MG63 (cell line): Measurements from ENCODE around the gene TTC8. TPM values are rescaled to one million over a fixed set of nuclear protein-coding genes. Genes with fewer than 3 reads are reported as not detected.
A peak's percentile ranks its signal among the peaks of the same experiment; 100 is the strongest.
"Not testable (repeated sequence)": the region's sequence is repeated elsewhere in the genome, so short reads cannot be mapped to it uniquely, and the experiment has no call there.

ENCODE experiments used
- DNase-seq: peaks from one replicate; pipeline ENCODE4 v3.0.0-alpha.2; 2020
- H3K27me3 ChIP-seq: fragments of 250-450 bp; sonication (Bioruptor Pico); 2 replicates; pipeline ENCODE4 v1.5.1; 2020; ENCODE audit warnings: mild to moderate bottlenecking, moderate library complexity
- H3K36me3 ChIP-seq: fragments of 250-450 bp; sonication (Bioruptor Pico); 2 replicates; pipeline ENCODE4 v1.5.1; 2020; ENCODE audit warnings: mild to moderate bottlenecking, moderate library complexity
- H3K4me3 ChIP-seq: fragments of 250-450 bp; sonication (Bioruptor Pico); 2 replicates; pipeline ENCODE4 v1.5.1; 2020; ENCODE audit warnings: mild to moderate bottlenecking, moderate library complexity
- H3K9me3 ChIP-seq: fragments of 250-450 bp; sonication (Bioruptor Pico); 2 replicates; pipeline ENCODE4 v1.5.1; 2020; ENCODE audit warnings: mild to moderate bottlenecking, moderate library complexity
- total RNA-seq: library from RNA; depleted of rRNA; stranded (reverse); fragments of >200 nt; shearing (Covaris generic); gene quantifications from 2 replicates; pipeline ENCODE4 v1.2.3, GENCODE V29; 2014; ENCODE audit warnings: low replicate concordance; rRNA removed

Gene TTC8
- total RNA-seq, result 35.8 and 42.1 TPM in 2 replicates

GRCh38 chr14:88824314-88825077, at the start of gene TTC8:
TSS of gene TTC8 (plus strand) at chr14:88824651. CDS start at chr14:88824708, 57 bp downstream.
- no peaks in the 10 kb centered on the region for H3K36me3 ChIP-seq
- peak; percentile 83 for DNase-seq
- peak within 1 kb of the TSS; percentile 73 for H3K4me3 ChIP-seq
- H3K27me3 ChIP-seq, result no peaks in the 10 kb centered on the region
- H3K9me3 ChIP-seq, result no peaks in the 10 kb centered on the region

- Histone ChIP-seq H3K36me3 (no peaks in the 10 kb centered on the region), H3K9me3 (no peaks in the 10 kb centered on the region), H3K4me3 (no peak overlapping the region), H3K27me3 (no peaks in the 10 kb centered on the region)
- DNase-seq, result no peak
Observed at GRCh38 chr14:88775532-88775931, 48.9 kb upstream of the TTC8 start.

DNA sequence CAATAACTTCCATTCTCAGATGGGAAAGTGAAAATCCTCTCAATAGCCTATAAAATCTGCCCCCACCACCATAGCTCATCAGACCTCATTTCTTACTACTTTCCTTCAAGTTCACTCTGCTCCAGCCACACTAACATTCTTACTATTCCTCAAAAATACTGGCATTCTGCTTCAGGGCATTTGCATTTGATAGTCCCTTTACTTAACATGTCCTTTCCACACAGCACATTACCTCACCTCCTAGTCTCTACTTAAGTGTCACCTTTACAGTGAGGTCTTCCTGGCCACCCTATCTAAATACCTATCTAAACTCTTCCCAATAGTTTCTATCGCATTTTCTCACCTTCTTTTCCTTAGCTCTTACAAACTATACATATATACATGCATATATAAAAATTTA, 38.5 kb upstream of the TTC8 start:
- Histone ChIP-seq H3K36me3 (no peaks in the 10 kb centered on the region), H3K4me3 (no peak overlapping the region), H3K27me3 (peaks cover 10% of the 10 kb centered on the region; the same call in 1 of the 2 replicates), H3K9me3 (no peaks in the 10 kb centered on the region)
- no peak for DNase-seq

DNA sequence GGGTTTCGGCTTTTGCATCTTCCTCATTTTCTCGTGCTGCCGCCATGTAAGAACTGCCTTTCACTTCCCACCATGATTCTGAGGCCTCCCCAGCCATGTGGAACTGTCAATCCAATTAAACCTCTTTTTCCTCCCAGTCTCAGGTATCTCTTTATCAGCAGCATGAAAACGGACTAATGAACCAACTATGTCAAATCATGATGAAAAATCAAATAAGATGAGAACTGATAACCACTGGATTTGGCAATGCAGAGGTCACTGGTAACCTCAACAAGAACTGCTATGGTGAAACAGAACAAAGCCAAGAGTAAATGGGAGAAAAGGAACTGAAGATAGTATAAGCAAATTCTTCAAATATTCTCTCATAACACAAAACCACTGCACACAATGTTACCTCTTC, 37.7 kb upstream of the TTC8 start:
- Histone ChIP-seq H3K27me3 (peaks cover 18% of the 10 kb centered on the region; the same call in 1 of the 2 replicates), H3K36me3 (no peaks in the 10 kb centered on the region), H3K4me3 (no peak overlapping the region), H3K9me3 (no peaks in the 10 kb centered on the region)
- DNase-seq, result no peak

DNA sequence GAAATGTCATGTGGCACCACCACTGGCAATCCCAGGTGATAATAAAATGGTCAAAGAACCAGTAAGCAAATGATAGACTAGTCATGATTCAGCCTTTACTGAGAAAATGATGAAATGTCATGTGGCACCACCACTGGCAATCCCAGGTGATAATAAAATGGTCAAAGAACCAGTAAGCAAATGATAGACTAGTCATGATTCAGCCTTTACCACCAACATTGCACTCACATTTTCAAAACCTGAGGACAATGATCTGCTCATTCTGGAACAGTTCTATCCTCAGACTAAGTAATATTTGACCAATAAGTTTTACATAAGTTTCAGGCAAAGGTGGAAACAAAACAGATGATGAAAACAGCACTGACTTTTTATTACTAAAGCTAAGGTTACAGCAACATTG, 34.9 kb upstream of the TTC8 start:
- DNase-seq, H3K9me3 ChIP-seq, H3K36me3 ChIP-seq, H3K4me3 ChIP-seq: not testable (repeated sequence)
- H3K27me3 ChIP-seq, result peaks cover 21% of the 10 kb centered on the region; the same call in 1 of the 2 replicates

DNA sequence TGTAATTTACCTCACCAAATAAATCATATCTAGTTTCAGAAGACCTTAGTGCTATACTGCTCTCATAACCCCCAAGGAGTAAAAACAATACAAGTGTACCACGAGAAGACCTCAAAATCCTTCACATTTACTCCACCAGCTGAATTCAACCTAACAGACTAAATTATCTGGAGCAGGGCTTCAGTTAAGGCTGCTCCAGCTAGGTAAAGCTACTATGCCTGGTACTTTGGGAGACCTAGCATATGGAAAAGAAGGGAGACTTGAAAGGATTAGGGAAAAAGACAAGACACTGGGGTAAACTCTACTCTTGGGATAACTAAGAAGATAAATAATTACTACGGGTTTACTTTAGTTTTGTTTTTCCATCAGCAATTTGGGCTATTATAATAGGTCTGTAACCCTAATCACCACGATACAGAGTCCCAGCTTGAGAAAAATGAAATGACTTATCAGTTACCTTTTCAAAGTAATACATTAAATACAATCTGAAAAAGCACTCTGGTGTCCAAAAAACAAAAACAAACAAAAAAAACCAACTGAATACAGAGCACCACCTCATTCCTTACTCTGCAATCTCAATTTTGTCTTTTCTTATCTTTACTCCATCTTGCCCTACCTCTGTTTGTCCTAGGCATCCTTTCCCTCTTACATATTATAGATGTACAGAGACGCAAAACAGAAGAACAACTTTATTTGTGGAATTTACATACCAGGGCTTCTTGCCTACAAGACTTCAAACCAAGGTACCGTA, 33.8 kb upstream of the TTC8 start:
- peaks cover 21% of the 10 kb centered on the region; the same call in 1 of the 2 replicates for H3K27me3 ChIP-seq
- no peaks in the 10 kb centered on the region for H3K36me3 ChIP-seq
- DNase-seq, result no peak
- H3K9me3 ChIP-seq, result no peaks in the 10 kb centered on the region
- no peak overlapping the region for H3K4me3 ChIP-seq

GRCh38 chr14:88791252-88791621, 33.2 kb upstream of the TTC8 start:
- Histone ChIP-seq H3K36me3 (no peaks in the 10 kb centered on the region), H3K4me3 (no peak overlapping the region), H3K27me3 (peaks cover 21% of the 10 kb centered on the region; the same call in 1 of the 2 replicates), H3K9me3 (no peaks in the 10 kb centered on the region)
- no peak for DNase-seq

GRCh38 chr14:88791629-88792472, 32.6 kb upstream of the TTC8 start:
- Histone ChIP-seq H3K4me3 (peak overlapping the region; percentile 45; the same call in 1 of the 2 replicates), H3K27me3 (peaks cover 21% of the 10 kb centered on the region; the same call in 1 of the 2 replicates), H3K9me3 (no peaks in the 10 kb centered on the region), H3K36me3 (no peaks in the 10 kb centered on the region)
- peak; percentile 0 for DNase-seq

DNA sequence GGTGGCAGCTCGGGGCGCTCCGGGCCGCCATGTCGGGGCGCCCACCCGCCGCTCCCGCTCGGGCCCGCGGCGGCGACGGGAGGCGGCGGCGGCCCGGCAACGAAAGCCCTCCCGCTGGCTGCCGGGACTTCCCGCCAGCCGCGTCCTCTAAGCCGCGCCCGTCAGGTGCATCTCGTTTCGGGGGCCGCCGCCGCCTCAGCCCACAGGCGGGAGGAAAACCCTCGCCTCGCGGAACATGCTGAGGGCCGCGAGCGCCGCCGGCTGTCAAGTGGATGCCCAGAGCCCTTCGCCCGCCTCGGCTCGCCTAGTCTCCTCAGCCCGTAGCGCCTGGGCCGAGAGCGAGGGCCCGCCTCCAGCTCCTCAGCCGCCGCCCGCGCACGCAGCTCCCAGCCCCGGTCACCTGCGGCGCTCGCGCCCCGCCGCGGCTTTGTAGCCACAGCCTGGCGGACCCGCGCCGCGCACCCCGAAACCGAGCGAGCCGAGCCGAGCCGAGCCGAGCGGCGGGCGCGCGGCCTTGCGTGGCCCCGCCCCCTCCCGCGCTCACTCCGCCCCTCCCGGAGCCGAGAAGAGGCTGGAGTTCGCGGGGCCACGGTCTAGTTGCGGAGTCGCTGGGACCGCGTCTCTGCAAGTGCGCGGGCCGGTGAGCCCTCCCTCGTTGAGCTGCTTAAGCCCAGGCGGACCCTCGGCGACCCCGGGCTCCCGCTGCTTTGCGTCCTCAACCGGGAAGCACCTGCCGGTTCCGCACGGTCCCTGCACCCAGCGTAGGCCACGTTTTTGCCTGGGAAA, 31.8 kb upstream of the TTC8 start, which contains the start of gene EML5:
EML5 (minus strand) TSS at position 481 of the 786 bp plus-strand sequence; CDS start at position 31, 450 bp downstream.
- Histone ChIP-seq H3K4me3 (peak within 1 kb of the TSS; percentile 45), H3K27me3 (peaks cover 21% of the 10 kb centered on the region; the same call in 1 of the 2 replicates), H3K36me3 (no peaks in the 10 kb centered on the region), H3K9me3 (no peaks in the 10 kb centered on the region)
- DNase-seq, result peak; percentile 59

DNA sequence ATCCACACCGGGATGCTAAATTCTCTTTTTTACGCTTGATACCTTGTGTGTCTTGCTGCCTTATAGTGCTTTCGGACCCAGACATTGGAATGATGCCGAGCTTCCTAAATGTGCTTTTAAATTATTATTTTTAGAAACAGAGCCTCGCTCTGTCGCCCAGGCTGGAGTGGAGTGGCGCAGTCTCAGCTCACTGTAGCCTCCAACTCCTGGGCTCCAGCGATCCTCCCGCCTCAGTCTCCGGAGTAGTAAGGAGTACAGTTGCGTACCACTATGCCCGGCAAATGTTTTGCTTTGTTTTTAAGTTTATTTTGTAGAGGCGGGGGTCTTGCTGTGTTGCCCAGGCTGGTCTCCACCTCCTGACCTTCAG, 31.2 kb upstream of the TTC8 start:
- Histone ChIP-seq H3K36me3 (no peaks in the 10 kb centered on the region), H3K9me3 (no peaks in the 10 kb centered on the region), H3K4me3 (peak overlapping the region; percentile 45), H3K27me3 (peaks cover 17% of the 10 kb centered on the region; the same call in 1 of the 2 replicates)
- DNase-seq, result no peak

DNA sequence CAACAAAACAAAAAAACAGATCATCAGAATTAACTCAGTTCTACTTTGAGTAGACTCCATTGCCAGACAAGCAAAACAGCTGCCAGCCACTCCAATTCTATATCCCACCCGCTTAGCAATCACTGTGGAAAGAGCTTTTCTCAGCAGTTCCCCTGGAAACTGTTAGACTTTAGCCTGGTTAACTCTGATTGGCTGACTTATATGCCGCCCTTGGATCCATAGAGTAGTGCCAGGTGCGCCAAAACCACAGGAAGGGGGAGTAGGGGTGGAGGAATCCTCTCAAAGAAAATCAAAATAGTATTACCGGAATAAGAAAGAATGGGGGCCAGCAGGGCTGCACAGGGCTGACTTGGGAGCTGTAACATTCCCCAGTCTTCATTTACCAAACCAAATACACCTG, 26.3 kb upstream of the TTC8 start:
- no peaks in the 10 kb centered on the region for H3K27me3 ChIP-seq
- no peaks in the 10 kb centered on the region for H3K36me3 ChIP-seq
- H3K9me3 ChIP-seq, result no peaks in the 10 kb centered on the region
- no peak for DNase-seq
- no peak overlapping the region for H3K4me3 ChIP-seq

DNA sequence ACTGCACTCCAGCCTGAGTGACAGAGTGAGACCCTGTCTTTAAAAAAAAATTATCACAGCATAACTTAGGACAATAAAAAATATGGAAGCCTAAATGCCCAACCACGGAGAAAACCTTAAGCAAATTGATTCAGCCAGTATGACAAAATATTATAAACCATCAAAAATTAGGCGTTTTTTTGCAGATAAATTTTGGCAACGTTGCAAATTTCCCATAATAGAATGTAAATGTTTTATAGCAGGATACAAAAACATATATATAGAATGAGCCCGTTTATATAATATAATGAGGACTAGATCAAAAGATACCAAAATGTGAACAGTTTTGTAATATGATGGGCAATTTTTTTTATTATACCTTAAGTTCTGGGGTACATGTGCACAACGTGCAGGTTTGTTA, 24.9 kb upstream of the TTC8 start:
- H3K27me3 ChIP-seq, result no peaks in the 10 kb centered on the region
- H3K36me3 ChIP-seq, result no peaks in the 10 kb centered on the region
- DNase-seq, result no peak
- H3K4me3 ChIP-seq, result no peak overlapping the region
- no peaks in the 10 kb centered on the region for H3K9me3 ChIP-seq

DNA sequence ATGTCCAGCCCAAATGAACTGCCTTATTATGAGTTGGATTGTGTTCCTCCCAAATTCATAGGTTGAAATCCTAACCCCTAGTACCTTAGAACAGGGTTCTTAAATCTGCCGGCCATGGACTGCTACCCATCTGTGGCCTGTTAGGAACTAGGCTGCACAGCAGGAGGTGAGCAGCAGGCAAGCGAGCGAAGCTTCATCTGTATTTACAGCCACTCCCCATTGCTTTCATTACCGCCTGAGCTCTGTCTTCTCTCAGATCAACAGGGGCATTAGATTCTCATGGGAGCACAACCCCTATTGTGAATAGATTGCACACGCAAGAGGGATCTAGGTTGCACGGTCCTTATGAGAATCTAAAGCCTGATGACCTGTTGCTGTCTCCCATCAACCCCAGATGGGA, 21.9 kb upstream of the TTC8 start:
- DNase-seq, result no peak
- Histone ChIP-seq H3K36me3 (no peaks in the 10 kb centered on the region), H3K4me3 (no peak overlapping the region), H3K9me3 (no peaks in the 10 kb centered on the region), H3K27me3 (no peaks in the 10 kb centered on the region)

DNA sequence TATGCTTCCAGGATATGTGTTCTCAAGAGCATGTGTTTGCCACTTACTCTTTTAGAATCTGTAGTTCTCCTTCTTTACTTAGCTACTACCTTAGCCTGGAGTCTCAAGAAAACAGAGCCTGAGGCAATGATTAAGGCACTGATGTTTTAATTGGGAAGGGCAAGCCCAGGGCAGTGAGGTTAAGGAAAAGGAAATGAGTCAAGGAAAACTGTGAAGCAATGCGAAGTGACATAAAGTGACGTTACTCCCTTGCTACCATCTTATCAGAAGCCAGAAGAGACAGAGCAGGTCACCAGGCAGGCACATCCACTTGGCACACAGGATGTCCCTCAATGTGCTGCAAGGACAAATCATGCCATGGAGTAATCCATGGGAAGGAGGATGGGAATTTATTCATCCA, 20.4 kb upstream of the TTC8 start:
- H3K4me3 ChIP-seq, result no peak overlapping the region
- no peaks in the 10 kb centered on the region for H3K27me3 ChIP-seq
- DNase-seq, result no peak
- H3K9me3 ChIP-seq, result no peaks in the 10 kb centered on the region
- no peaks in the 10 kb centered on the region for H3K36me3 ChIP-seq

DNA sequence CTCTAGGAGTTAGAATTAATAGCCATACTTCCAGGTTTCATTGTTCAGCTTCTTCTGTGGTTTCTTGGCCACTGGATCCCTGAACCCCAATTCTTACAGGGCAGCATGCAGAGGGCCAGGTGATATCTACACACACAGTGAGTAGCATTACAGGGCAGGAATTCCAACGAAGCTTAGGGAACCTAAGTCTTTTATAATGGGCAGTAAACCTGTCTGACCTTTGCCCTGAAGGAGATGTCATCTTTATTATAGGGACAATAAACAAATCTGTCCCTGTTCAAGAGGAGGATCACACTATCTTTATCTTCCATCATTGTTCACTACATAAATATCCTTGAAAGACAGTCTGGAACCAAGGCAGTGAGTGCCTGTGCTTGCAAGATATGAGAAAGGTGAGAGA, 20.0 kb upstream of the TTC8 start:
- no peak overlapping the region for H3K4me3 ChIP-seq
- no peak for DNase-seq
- H3K36me3 ChIP-seq, result no peaks in the 10 kb centered on the region
- H3K9me3 ChIP-seq, result no peaks in the 10 kb centered on the region
- H3K27me3 ChIP-seq, result no peaks in the 10 kb centered on the region

DNA sequence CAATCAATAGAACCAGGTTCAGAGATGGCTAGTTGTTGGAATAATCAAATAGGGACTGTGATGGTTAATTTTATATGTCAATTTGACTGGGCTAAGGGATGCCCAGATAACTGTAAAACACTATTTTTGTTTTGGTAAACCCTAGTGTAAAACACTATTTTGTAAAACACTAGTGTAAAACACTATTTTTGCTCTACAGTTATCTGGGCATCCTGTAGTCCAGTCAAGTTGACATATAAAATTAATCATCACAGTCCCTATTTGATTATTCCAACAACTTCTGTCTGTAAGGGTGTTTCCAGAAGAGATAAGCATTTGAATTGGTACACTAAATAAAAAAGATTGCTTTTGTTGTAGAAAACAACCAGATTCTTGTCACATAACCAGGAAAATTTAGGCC, 16.1 kb upstream of the TTC8 start:
- Histone ChIP-seq H3K4me3 (no peak overlapping the region), H3K9me3 (no peaks in the 10 kb centered on the region), H3K27me3 (no peaks in the 10 kb centered on the region), H3K36me3 (no peaks in the 10 kb centered on the region)
- DNase-seq, result no peak
